Bronchial epithelial cell (primary cell): Measurements from ENCODE around the gene APOO. TPM values are rescaled to one million over a fixed set of nuclear protein-coding genes. Genes with fewer than 3 reads are reported as not detected.
A peak's percentile ranks its signal among the peaks of the same experiment; 100 is the strongest.

Experiments
- DNase-seq: peaks from one replicate; pipeline ENCODE4 v3.0.0-alpha.2; 2010; ENCODE audit warnings: low read depth
- FAIRE-seq: peaks from 2 replicates; lab custom pipeline; 2011; peaks lifted over from hg19 to GRCh38; lab: Jason Lieb, UNC
- H3K27me3 ChIP-seq: 2 replicates; pipeline ENCODE4 v1.5.1; 2011; ENCODE audit warnings: low read length; ENCODE audit not compliant: control insufficient read depth, insufficient read depth
- H3K36me3 ChIP-seq: 2 replicates; pipeline ENCODE4 v1.5.1; 2011; ENCODE audit warnings: low read length; ENCODE audit not compliant: control insufficient read depth, insufficient read depth
- H3K4me3 ChIP-seq: 2 replicates; pipeline ENCODE4 v1.5.1; 2011; ENCODE audit warnings: mild to moderate bottlenecking, low read depth, low read length, control low read depth
- total RNA-seq: library from RNA; depleted of rRNA; stranded (reverse); fragments of >200 nt; gene quantifications from 2 replicates; pipeline ENCODE4 v1.2.1, GENCODE V29; 2014
- TF ChIP-seq, protein P1 (sequence below): IDR thresholded peaks from 2 replicates; pipeline ENCODE4 v1.5.1; 2011; ENCODE audit warnings: mild to moderate bottlenecking, moderate library complexity, low read length, control low read depth, inconsistent platforms; ENCODE audit not compliant: insufficient read depth, severe bottlenecking

APOO gene
- total RNA-seq, 1 donor from 2014 or later: 7.4 TPM

DNA sequence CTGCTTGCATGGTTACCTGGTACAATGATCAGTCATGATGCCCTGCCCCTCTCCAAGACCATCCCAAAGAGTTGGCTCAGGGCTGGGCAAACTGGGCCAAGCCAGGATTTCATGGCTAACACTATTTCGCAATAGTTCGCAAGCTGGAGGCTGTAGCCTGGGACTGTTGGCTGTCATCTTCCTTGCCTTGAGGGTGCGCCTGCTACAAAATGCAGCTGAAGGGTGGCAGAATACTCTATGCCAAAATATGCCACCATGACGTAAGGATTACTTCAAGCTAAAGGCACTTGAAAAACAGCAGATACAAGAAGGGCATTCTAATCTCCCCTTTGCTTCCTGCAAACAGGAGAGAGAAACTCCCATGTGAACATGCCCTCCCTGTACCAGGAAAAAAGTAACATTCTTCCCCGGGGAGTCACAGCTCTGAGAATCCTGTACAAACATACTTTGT, 103.8 kb downstream of the APOO start:
- DNase-seq (peak; percentile 95), FAIRE-seq (peak; percentile 18)
- TF ChIP-seq, protein P1, sequence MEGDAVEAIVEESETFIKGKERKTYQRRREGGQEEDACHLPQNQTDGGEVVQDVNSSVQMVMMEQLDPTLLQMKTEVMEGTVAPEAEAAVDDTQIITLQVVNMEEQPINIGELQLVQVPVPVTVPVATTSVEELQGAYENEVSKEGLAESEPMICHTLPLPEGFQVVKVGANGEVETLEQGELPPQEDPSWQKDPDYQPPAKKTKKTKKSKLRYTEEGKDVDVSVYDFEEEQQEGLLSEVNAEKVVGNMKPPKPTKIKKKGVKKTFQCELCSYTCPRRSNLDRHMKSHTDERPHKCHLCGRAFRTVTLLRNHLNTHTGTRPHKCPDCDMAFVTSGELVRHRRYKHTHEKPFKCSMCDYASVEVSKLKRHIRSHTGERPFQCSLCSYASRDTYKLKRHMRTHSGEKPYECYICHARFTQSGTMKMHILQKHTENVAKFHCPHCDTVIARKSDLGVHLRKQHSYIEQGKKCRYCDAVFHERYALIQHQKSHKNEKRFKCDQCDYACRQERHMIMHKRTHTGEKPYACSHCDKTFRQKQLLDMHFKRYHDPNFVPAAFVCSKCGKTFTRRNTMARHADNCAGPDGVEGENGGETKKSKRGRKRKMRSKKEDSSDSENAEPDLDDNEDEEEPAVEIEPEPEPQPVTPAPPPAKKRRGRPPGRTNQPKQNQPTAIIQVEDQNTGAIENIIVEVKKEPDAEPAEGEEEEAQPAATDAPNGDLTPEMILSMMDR: no peak
- Histone ChIP-seq H3K27me3 (no peaks in the 10 kb centered on the region), H3K4me3 (no peak overlapping the region), H3K36me3 (no peaks in the 10 kb centered on the region)

GRCh38 chrX:23802431-23802830, 105.3 kb downstream of the APOO start:
- Histone ChIP-seq H3K36me3 (no peaks in the 10 kb centered on the region), H3K27me3 (no peaks in the 10 kb centered on the region), H3K4me3 (no peak overlapping the region)
- TF ChIP-seq, protein P1: no peak
- DNase-seq (no peak), FAIRE-seq (no peak)

DNA sequence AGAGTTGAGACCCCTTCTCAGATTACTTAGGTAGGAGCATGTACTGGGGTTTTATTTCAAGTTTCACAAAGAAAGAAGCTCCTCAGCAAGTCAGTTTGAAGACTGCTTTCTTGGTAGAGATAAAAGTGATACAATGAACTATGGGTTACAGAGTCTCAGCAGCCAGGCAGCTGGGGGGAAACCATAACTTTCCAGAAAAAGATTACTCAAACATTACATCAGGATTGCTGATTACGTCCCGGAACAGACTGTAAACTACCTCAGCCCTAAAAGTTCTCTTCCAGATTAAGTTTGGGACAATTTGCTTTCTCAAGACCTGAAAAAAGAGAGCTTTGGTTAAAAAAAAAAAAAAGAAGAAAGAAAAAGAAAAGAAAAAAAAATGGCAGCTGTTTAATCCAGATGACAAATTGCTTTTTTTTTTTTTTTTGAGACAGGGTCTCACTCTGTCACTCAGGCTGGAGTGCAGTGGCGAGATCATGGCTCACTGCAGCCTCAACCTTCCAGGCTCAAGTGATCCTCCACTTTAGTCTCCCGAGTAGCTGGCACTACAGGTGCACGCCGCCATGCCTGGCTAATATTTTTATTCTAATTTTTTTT, 108.2 kb downstream of the APOO start:
- Histone ChIP-seq H3K4me3 (no peak overlapping the region), H3K36me3 (no peaks in the 10 kb centered on the region), H3K27me3 (no peaks in the 10 kb centered on the region)
- TF ChIP-seq, protein P1: no peak
- DNase-seq (no peak), FAIRE-seq (no peak)

- H3K27me3 ChIP-seq: no peaks in the 10 kb centered on the region
- FAIRE-seq (no peak), DNase-seq (peak; percentile 78)
- no peaks in the 10 kb centered on the region for H3K36me3 ChIP-seq
- TF ChIP-seq, protein P1: no peak
- no peak overlapping the region for H3K4me3 ChIP-seq
Observed at GRCh38 chrX:23797371-23798128, 110.2 kb downstream of the APOO start.

DNA sequence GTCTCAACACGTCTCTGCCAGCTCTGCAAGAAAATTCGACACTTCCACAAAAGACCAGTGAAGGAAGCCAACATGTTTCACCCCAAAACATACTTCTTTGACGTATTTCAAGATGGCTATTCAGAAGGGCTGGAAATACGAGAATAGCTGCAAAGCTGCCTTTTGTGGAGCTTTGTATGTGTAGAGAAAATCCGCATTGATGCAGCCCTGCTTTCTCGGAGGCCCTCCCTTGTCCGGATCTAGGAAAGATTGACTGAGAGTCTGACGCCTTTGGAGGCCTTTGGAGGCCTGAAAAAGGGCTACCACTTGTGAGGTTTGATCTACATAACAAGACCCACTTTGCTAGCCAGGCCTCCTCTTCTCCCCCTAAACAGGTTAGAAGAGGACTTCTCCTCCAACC, 112.5 kb downstream of the APOO start:
- no peak overlapping the region for H3K4me3 ChIP-seq
- H3K36me3 ChIP-seq: no peaks in the 10 kb centered on the region
- FAIRE-seq: no peak
- no peak for DNase-seq
- TF ChIP-seq, protein P1: no peak
- no peaks in the 10 kb centered on the region for H3K27me3 ChIP-seq
